Right ventricle myocardium inferior (tissue), 1 donor: Measurements from ENCODE around the gene BBS12. TPM values are rescaled to one million over a fixed set of nuclear protein-coding genes. Genes with fewer than 3 reads are reported as not detected.

ENCODE experiments used
- ATAC-seq: fragments of 200-7000 bp; cut with Tn5 transposase; one replicate; pipeline ENCODE4 v1.9.1; 2020; ENCODE audit warnings: mild to moderate bottlenecking, moderate library complexity
- DNase-seq: peaks from one replicate; pipeline ENCODE4 v3.0.0; 2021; ENCODE audit errors: missing footprints
- intact Hi-C: fragments of 100-400 bp; cut with DNase I; formaldehyde crosslinking; loops from one replicate; pipeline ENCODE4 v1.11.0; 2022
- total RNA-seq: library from RNA; stranded (reverse); fragmentation: NEBNext Ultra II Directional; extraction: Animal tissue kit (Norgen Biotek cat#: 25700); gene quantifications from one replicate; pipeline ENCODE4 v1.2.1, GENCODE V29; 2021
- donor health status: DM: no; HTN: yes; CAD: no; lungs with severe emphysema.

Gene BBS12
- total RNA-seq, 1 donor from 2014 or later = 6.8 TPM

DNA sequence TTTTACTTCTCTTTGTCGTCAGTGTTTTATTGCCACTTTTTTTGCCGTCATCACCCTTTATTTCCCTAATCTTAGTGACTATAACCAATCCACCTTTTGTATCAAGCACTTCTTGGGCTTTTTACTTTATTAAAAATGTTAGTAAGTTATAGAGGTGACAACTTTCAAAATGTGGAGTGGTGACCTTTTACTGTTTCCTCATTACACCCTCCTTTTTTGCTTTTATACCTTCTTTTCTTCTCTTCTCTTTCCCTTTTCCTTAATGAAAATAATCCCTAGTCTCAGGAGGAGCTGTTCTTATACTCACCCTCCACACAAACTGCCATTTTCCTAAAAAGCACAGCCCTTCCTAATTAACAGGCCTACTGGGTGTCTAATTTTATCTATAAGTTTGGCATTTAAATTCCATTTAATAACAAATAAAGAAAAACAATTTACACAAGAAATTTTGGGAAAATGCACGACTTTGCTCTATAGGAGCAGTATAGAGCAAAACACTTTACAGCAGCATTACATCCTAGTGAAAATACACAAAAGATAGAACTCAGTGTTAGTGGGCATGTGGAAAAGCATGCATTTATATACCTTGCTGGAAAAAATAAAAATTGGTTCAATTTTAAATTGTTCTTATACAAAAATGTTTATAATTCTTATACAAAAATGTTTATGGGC, 27.3 kb downstream of the BBS12 start:
- no peak for DNase-seq
- intact Hi-C loops = loop anchor here (2.0 to 5.0 kb wide), 2 partner anchors 68 to 155 kb away; partner anchors contain the start of gene FGF2
- no peak for ATAC-seq

- ATAC-seq (no peak), DNase-seq (no peak)
- intact Hi-C loops = no loop called here
Observed at GRCh38 chr4:122762520-122762919, 30.0 kb downstream of the BBS12 start.

DNA sequence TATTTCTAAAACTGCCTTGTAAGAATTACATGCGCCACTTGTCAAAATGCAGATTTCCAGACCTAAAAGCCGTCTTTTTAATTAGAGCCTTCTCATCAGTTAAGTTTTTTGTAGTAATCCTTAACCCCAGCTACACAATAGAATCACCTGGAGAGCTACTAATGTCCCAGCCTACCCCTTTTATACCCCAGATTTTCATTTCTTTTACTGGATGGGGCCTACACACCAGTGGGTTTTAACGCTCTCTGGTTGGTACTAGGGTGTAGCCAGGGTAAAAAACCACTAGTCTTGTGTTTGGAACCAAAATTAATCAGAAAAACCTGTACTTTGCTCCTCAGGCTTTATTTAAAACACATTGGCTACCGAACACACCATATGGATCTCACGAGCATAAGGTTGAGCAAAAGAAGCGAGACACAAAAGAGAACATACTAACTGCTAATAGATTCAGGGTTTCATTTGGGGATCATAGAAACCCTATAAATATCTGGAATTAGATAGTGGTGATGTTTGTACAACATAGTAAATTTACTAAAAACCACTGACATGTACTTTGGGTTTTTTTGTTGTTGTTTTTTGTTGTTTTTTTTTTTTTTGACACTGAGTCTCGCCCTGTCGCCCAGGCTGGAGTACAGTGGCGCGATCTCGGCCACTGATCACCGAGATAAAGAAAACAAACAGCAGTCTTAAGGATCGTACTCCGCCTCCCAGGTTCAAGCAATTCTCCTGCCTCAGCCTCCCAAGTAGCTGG, 30.6 kb downstream of the BBS12 start:
- ATAC-seq (no peak), DNase-seq (no peak)
- intact Hi-C loops = no loop called here

DNA sequence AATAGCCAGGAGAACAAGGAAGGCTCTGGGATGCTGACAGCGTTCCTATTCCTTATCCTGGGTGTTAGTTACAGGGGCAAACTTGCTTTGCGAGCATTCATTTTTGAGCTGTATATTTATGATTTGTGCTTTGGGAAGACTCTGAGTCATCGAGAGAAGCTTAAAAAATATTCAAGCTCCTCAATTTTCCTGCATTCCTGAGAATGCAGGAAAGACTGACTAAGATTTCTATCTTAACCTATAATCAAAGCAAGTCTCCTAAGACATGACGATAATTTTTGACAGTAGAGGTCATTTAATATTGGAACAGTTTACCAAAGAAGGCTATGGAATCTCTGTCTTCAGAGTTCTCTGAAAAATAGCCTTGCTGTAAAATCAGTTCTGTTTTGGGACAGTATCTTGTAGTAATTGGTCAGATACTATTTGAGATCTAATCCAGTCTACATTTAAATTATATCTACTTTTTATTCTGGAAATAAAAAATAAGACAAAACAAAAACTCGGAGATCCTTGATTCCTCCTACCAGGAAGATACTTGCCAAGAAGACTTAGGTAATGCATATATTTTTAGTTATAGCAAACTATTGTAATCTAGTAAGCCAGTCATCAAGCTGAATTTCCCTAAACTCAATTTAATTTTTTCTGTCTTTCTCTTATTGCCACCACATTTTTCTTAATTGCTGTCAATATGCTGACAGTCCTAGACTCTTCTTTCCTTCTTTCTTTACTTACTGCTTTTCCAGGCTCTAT, 31.7 kb downstream of the BBS12 start:
- no peak for ATAC-seq
- intact Hi-C loops = no loop called here

DNA sequence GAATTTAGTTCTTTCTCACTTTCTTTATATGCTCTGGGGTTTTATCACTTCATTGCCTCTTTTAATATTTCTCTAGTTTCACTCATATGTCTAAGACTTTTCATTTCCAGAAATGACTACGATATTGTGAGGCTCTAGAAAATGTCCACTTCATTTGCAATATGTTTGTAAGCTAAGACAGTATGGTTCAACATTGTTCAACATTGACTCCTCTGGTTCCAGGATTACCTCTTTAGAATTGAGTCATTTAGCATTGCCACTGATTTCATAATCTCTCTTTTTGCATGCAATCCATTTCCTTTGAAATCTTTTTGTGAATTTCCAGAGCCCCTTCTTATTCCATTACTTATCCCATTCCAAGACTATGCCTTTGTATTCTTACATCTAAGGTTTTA, 32.3 kb downstream of the BBS12 start:
- ATAC-seq (no peak), DNase-seq (no peak)
- intact Hi-C loops = no loop called here

More for the DNA sequence above, 31.7 kb downstream of the BBS12 start:
- DNase-seq = no peak

- ATAC-seq = no peak
- no peak for DNase-seq
- intact Hi-C loops = no loop called here
Observed at GRCh38 chr4:122765692-122766352, 33.3 kb downstream of the BBS12 start.

- no peak for ATAC-seq
- no peak for DNase-seq
- intact Hi-C loops = no loop called here
Observed at GRCh38 chr4:122766353-122766705, 33.8 kb downstream of the BBS12 start.

DNA sequence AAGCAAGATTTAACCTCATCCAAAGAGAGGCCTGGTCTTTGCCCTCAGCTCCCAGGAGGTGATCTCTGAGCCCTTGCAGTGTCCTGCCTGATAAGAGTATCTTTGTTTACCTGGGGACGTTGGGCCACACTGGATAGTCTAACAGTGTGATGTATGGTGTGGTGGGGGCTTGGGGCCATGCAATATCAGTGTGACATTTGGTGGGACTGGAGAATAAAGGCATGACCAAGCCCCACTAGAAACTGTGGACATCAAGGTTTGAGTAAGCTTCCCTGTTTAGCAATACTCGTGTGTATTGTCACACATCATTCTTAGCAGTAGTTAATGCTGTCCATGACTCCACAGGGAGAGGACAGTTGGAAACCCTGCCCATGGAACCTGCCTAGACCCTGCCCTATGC, 34.4 kb downstream of the BBS12 start:
- DNase-seq (no peak), ATAC-seq (no peak)
- intact Hi-C loops = no loop called here

- ATAC-seq (no peak), DNase-seq (no peak)
- intact Hi-C loops = no loop called here
Observed at GRCh38 chr4:122771724-122772123, 39.2 kb downstream of the BBS12 start.

GRCh38 chr4:122772311-122772710, 39.8 kb downstream of the BBS12 start:
- ATAC-seq (no peak), DNase-seq (no peak)
- intact Hi-C loops = no loop called here

- no peak for DNase-seq
- intact Hi-C loops = no loop called here
- no peak for ATAC-seq
Observed at GRCh38 chr4:122772986-122773385, 40.5 kb downstream of the BBS12 start.

GRCh38 chr4:122775039-122775438, 42.5 kb downstream of the BBS12 start:
- DNase-seq (no peak), ATAC-seq (no peak)
- intact Hi-C loops = no loop called here

- no peak for DNase-seq
- ATAC-seq = peak; percentile 56
- intact Hi-C loops = no loop called here
Observed at GRCh38 chr4:122775987-122776836, 43.7 kb downstream of the BBS12 start.

GRCh38 chr4:122776916-122777315, 44.4 kb downstream of the BBS12 start:
- intact Hi-C loops = no loop called here
- no peak for DNase-seq
- ATAC-seq = no peak

DNA sequence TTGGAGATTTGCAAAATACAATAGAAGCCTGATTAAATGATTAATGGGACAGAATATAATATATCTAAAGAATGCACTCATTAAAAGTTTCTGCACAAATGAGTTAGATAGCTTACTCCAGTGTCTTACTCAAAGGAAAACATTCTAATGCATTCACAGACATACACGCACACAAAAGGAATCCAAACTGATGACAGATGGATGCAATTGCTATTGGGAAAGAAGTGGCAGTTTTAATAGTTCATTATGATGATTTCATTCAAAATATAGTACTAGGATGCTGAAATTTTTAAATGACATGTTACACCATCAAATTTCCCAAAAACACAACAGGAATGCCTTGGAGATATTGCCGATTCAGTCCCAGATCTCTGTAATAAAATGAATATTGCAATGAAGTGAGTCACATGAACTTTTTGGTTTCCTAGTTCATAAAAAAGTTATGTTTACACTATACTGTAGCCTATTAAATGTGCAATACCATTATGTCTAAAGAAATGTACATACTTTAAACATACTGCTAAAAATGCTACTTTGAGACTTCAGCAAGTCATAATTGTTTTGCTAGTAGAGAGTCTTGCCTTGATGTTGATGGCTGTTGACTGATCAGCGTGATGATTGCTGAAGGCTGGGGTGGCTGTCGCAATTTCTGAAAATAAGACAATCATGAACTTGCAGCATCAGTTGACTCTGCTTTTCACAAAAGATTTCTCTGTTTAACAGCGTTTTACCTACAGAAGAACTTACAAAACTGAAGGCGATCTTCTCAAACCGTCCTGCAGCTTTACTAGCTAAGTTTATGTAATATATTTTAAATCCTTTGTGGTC, 45.6 kb downstream of the BBS12 start:
- intact Hi-C loops = no loop called here

GRCh38 chr4:122781486-122781885, 49.0 kb downstream of the BBS12 start:
- DNase-seq = no peak
- no peak for ATAC-seq
- intact Hi-C loops = no loop called here

More for the DNA sequence above, 45.6 kb downstream of the BBS12 start:
- ATAC-seq (no peak), DNase-seq (no peak)

DNA sequence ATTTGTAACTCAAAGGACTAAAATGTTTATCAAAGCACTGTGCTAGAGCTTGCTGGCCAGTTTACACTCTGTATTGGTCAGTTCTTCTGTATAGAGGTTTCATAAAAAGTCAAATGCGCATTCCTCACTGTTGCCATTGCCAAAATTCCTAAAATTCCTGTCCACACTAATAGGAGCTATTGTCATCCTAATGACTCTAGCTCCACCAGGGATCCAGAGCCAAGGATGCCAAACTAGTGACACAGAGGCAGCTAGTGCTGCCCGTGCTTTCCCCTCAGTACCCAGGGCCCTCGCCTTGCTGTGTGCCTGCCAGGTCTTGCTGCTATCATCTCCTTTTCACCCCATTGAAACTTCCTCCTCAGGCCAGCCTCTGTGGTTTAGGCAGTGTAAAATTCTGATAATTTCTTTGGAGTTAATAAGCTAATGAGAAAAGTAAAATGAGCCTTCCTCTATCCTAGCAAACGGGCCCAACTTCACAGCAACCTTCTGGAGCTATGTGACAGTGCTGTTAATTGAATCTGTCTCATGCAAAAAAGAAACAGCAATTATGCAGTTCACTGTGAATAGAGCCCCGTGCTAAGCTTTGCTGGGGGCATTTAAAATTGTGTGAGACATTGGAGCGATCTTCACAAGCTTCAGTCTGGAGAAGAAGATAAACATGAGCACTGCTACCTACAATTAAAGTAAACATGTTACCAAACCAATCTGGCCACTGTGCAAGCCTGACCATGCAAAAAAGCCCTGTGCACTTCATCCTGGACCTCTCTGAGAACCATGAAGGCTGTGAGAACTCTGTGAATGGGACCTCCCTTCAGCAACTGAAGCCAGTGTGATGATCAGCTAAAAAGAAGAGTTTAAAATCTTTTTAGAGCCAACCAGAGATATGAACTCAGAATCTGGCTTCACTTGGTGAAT, 51.1 kb downstream of the BBS12 start:
- ATAC-seq = peak; percentile 99
- peak; percentile 77 for DNase-seq
- intact Hi-C loops = no loop called here
